Keratinocyte (primary cell): ENCODE data around the gene CXCL16. TPM values are rescaled to one million over a fixed set of nuclear protein-coding genes. Genes with fewer than 3 reads are reported as not detected.

ENCODE experiments used
- DNase-seq: peaks from one replicate; pipeline ENCODE4 v3.0.0-alpha.2; 2011; ENCODE audit warnings: low read depth, missing footprints, low spot score
- FAIRE-seq: peaks from 2 replicates; lab custom pipeline; 2011; peaks lifted over from hg19 to GRCh38; lab: Jason Lieb, UNC
- H2AFZ ChIP-seq: 2 replicates; pipeline ENCODE4 v1.6.0; 2012; ENCODE audit warnings: low read length, control low read depth, inconsistent platforms; ENCODE audit not compliant: control insufficient read depth
- H3K27ac ChIP-seq: 2 replicates; pipeline ENCODE4 v1.5.1; 2011; ENCODE audit warnings: low read length; ENCODE audit not compliant: control insufficient read depth, insufficient read depth
- H3K27me3 ChIP-seq: 3 replicates; pipeline ENCODE4 v1.6.0; 2011; ENCODE audit warnings: low read length; ENCODE audit not compliant: control insufficient read depth, insufficient read depth; ENCODE audit errors: extremely low read depth
- H3K36me3 ChIP-seq, 2 experiments: 2 replicates in 1 of 2; 3 replicates in 1 of 2; pipeline ENCODE4 v1.5.1; 2011; ENCODE audit warnings: low read length in 2 of 2, mild to moderate bottlenecking in 1 of 2; ENCODE audit not compliant: control insufficient read depth in 2 of 2, insufficient read depth in 2 of 2; ENCODE audit errors: extremely low read depth in 1 of 2
- H3K4me1 ChIP-seq: 3 replicates; pipeline ENCODE4 v1.5.1; 2011; ENCODE audit warnings: low read length; ENCODE audit not compliant: control insufficient read depth, insufficient read depth; ENCODE audit errors: extremely low read depth
- H3K4me2 ChIP-seq: 3 replicates; pipeline ENCODE4 v1.6.0; 2011; ENCODE audit warnings: low read depth, low read length; ENCODE audit not compliant: control insufficient read depth, insufficient read depth; ENCODE audit errors: extremely low read depth
- H3K4me3 ChIP-seq, 3 experiments: fragments of 200-600 bp in 1 of 3; sonication (generic) in 1 of 3; 2 replicates in 2 of 3; 3 replicates in 1 of 3; pipeline ENCODE4 v1.5.1; 2011 to 2016; ENCODE audit warnings: low read length in 3 of 3, mild to moderate bottlenecking in 3 of 3, control low read depth in 2 of 3, inconsistent platforms in 1 of 3, low read depth in 1 of 3, mixed read lengths in 1 of 3, mixed run types in 1 of 3, moderate library complexity in 1 of 3; ENCODE audit not compliant: control insufficient read depth in 2 of 3, insufficient read depth in 2 of 3; ENCODE audit errors: extremely low read depth in 1 of 3
- H3K79me2 ChIP-seq: 2 replicates; pipeline ENCODE4 v1.6.0; 2012; ENCODE audit warnings: low read length; ENCODE audit not compliant: control insufficient read depth, insufficient read depth
- H3K9ac ChIP-seq: 3 replicates; pipeline ENCODE4 v1.6.0; 2011; ENCODE audit warnings: low read length; ENCODE audit not compliant: control insufficient read depth, insufficient read depth; ENCODE audit errors: extremely low read depth
- H3K9me1 ChIP-seq: 3 replicates; pipeline ENCODE4 v1.6.0; 2011; ENCODE audit warnings: low read length; ENCODE audit not compliant: control insufficient read depth, insufficient read depth; ENCODE audit errors: extremely low read depth
- H3K9me3 ChIP-seq: 2 replicates; pipeline ENCODE4 v1.5.1; 2012; ENCODE audit warnings: low read depth, low read length; ENCODE audit not compliant: control insufficient read depth
- H4K20me1 ChIP-seq: 3 replicates; pipeline ENCODE4 v1.6.0; 2011; ENCODE audit warnings: low read length; ENCODE audit not compliant: control insufficient read depth, insufficient read depth; ENCODE audit errors: extremely low read depth
- EZH2 ChIP-seq: IDR thresholded peaks from one replicate; pipeline ENCODE4 v1.6.1; 2012; ENCODE audit warnings: inconsistent platforms, mild to moderate bottlenecking, low read length, moderate library complexity
- dilution Hi-C: fragments of 300-500 bp; cut with MboI; formaldehyde crosslinking; loops from one replicate; pipeline ENCODE4 v1.7.0; 2020; ENCODE audit warnings: low sequenced_read_pairs; ENCODE audit not compliant: extremely low pct_ligation_motif_present
- polyA plus RNA-seq, 5 experiments: library from polyadenylated mRNA; depleted of rRNA in 3 of 5; stranded (reverse) in 3 of 5; stranded (forward) in 1 of 5; unstranded in 1 of 5; fragments of >200 nt; gene quantifications; 1 replicate in 1 of 5; 2 replicates in 3 of 5; 3 replicates in 1 of 5; pipeline versions ENCODE4 v1.2.1 to v1.2.3, GENCODE V29; 2011 to 2012; ENCODE audit warnings: missing spikeins in 2 of 5, low read depth in 1 of 5, low replicate concordance in 1 of 5
- TF ChIP-seq, protein P1 (sequence below), 3 experiments: IDR thresholded peaks in 1 of 3; conservative IDR thresholded peaks in 1 of 3; optimal IDR thresholded peaks in 1 of 3; 2 replicates in 2 of 3; 3 replicates in 1 of 3; pipeline versions ENCODE3 to v1.5.1; 2011; ENCODE audit warnings: low read length in 3 of 3, mild to moderate bottlenecking in 3 of 3, moderate library complexity in 2 of 3, control low read depth in 1 of 3, inconsistent platforms in 1 of 3; ENCODE audit not compliant: insufficient read depth in 2 of 3; ENCODE audit errors: extremely low read depth in 1 of 3

Gene CXCL16
- polyA plus RNA-seq, 1 donor (not counting 4 experiments of a cell fraction or from before 2014, with no cell fraction given): 12.8 TPM

DNA sequence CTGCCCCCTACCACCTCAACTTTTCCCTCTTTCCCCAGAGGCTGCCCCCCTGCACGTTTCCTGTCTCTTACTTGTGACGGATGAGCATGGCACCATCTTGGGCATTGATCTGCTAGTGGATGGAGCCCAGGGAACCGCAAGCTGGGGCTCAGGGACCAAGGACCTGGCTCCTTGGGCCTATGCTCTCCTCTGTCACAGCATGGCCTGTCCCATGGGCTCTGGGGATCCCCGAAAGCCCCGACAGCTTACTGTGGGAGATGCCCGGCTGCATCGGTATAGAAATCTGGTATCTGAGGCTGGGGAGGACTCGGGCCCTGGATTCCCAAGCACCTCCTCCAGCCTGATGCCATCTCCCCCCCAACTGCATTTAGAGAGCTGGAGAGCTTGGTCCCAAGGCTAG lies 1.8 kb upstream of the CXCL16 start:
- TF ChIP-seq, protein P1, sequence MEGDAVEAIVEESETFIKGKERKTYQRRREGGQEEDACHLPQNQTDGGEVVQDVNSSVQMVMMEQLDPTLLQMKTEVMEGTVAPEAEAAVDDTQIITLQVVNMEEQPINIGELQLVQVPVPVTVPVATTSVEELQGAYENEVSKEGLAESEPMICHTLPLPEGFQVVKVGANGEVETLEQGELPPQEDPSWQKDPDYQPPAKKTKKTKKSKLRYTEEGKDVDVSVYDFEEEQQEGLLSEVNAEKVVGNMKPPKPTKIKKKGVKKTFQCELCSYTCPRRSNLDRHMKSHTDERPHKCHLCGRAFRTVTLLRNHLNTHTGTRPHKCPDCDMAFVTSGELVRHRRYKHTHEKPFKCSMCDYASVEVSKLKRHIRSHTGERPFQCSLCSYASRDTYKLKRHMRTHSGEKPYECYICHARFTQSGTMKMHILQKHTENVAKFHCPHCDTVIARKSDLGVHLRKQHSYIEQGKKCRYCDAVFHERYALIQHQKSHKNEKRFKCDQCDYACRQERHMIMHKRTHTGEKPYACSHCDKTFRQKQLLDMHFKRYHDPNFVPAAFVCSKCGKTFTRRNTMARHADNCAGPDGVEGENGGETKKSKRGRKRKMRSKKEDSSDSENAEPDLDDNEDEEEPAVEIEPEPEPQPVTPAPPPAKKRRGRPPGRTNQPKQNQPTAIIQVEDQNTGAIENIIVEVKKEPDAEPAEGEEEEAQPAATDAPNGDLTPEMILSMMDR (optimal IDR thresholded peaks at IDR 0.05 in 1 of 3, IDR thresholded peaks at IDR 0.05 in 1 of 3, conservative IDR thresholded peaks at IDR 0.05 in 1 of 3; ENCODE audit: extremely low read depth in 1 of 3, insufficient read depth in 2 of 3, low read length in 3 of 3): no peak
- TF ChIP-seq EZH2: no peak
- FAIRE-seq (no peak), DNase-seq (no peak)
- Histone ChIP-seq H3K9me3 (no peaks in the 10 kb centered on the region), H3K9ac (no peak overlapping the region), H3K27me3 (peaks cover 20% of the 10 kb centered on the region), H3K4me3 (no peak overlapping the region), H3K4me2 (no peak overlapping the region), H3K4me1 (peaks cover 14% of the 10 kb centered on the region), H3K9me1 (peaks cover 2% of the 10 kb centered on the region), H4K20me1 (no peaks in the 10 kb centered on the region), H3K27ac (no peak overlapping the region), H3K36me3 (no peaks in the 10 kb centered on the region), H3K79me2 (no peaks in the 10 kb centered on the region), H2AFZ (no peak overlapping the region)
- dilution Hi-C loops: no loop called here

DNA sequence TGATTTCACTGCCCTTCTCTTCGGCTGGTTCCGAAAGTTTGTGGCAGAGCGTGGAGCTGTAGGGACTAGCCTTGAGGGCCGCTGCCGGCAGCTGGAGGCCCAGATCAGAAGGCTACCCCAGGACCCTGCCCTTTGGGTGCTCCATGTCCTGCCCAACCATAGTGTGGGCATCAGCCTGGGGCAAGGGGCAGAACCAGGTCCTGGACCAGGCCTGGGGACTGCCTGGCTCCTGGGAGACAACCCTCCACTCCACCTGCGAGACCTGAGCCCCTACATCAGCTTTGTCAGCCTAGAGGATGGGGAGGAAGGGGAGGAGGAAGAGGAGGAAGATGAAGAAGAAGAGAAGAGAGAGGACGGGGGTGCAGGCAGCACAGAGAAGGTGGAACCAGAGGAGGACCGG lies 856 bp upstream of the CXCL16 start:
- no peak for FAIRE-seq
- dilution Hi-C loops: no loop called here
- H3K9me3 ChIP-seq: no peaks in the 10 kb centered on the region

More for the DNA sequence above, 856 bp upstream of the CXCL16 start:
- H3K4me2 ChIP-seq: no peak overlapping the region
- TF ChIP-seq, protein P1 (optimal IDR thresholded peaks at IDR 0.05 in 1 of 3, IDR thresholded peaks at IDR 0.05 in 1 of 3, conservative IDR thresholded peaks at IDR 0.05 in 1 of 3; ENCODE audit: extremely low read depth in 1 of 3, insufficient read depth in 2 of 3, low read length in 3 of 3): no peak
- no peak for TF ChIP-seq EZH2
- no peaks in the 10 kb centered on the region for H3K79me2 ChIP-seq
- no peak overlapping the region for H3K27ac ChIP-seq
- H3K36me3 ChIP-seq: no peaks in the 10 kb centered on the region
- no peak overlapping the region for H3K4me3 ChIP-seq
- peaks cover 20% of the 10 kb centered on the region for H3K27me3 ChIP-seq
- H4K20me1 ChIP-seq: no peaks in the 10 kb centered on the region
- no peak overlapping the region for H2AFZ ChIP-seq
- H3K9ac ChIP-seq: no peak overlapping the region
- H3K9me1 ChIP-seq: peaks cover 2% of the 10 kb centered on the region
- H3K4me1 ChIP-seq: peaks cover 14% of the 10 kb centered on the region
- DNase-seq: no peak
